Endodermal cell (in vitro differentiated cells): Measurements from ENCODE around the gene TFPI2. TPM values are rescaled to one million over a fixed set of nuclear protein-coding genes. Genes with fewer than 3 reads are reported as not detected.

Experiments used
- DNase-seq: peaks from one replicate; pipeline ENCODE4 v3.0.0-alpha.2; 2017
- H3K27ac ChIP-seq: 2 replicates; pipeline ENCODE4 v1.5.1; 2013; ENCODE audit warnings: mild to moderate bottlenecking, low read depth, low read length, moderate library complexity
- H3K27me3 ChIP-seq: 2 replicates; pipeline ENCODE4 v1.6.1; 2013; ENCODE audit warnings: mild to moderate bottlenecking, low read length, moderate library complexity; ENCODE audit not compliant: insufficient read depth, control insufficient read depth, poor library complexity, severe bottlenecking
- H3K36me3 ChIP-seq: 2 replicates; pipeline ENCODE4 v1.7.0; 2013; ENCODE audit warnings: mild to moderate bottlenecking, low read length, moderate library complexity; ENCODE audit not compliant: control insufficient read depth, insufficient read depth
- H3K4me1 ChIP-seq: one replicate; pipeline ENCODE4 v1.7.0; 2013; ENCODE audit warnings: low read length; ENCODE audit not compliant: control insufficient read depth, insufficient read depth
- H3K4me3 ChIP-seq: 2 replicates; pipeline ENCODE4 v1.5.1; 2013; ENCODE audit warnings: mild to moderate bottlenecking, low read length, moderate library complexity
- H3K9ac ChIP-seq: 2 replicates; pipeline ENCODE4 v1.6.1; 2013; ENCODE audit warnings: mild to moderate bottlenecking, low read length, moderate library complexity; ENCODE audit not compliant: poor library complexity, severe bottlenecking; ENCODE audit errors: extremely low read depth
- H3K9me3 ChIP-seq: 2 replicates; pipeline ENCODE4 v1.6.1; 2013; ENCODE audit warnings: mild to moderate bottlenecking, low read length, moderate library complexity; ENCODE audit not compliant: control insufficient read depth
- H3K27ac Mint-ChIP-seq: 2 replicates; pipeline ENCODE4 v1.8.0; 2020; ENCODE audit warnings: mixed read lengths
- H3K27me3 Mint-ChIP-seq: 2 replicates; pipeline ENCODE4 v1.8.0; 2021; ENCODE audit warnings: mild to moderate bottlenecking, mixed read lengths; ENCODE audit not compliant: insufficient read depth
- H3K36me3 Mint-ChIP-seq: 2 replicates; pipeline ENCODE4 v1.8.0; 2020; ENCODE audit warnings: low read depth, mixed read lengths
- H3K4me1 Mint-ChIP-seq: 2 replicates; pipeline ENCODE4 v1.8.0; 2020; ENCODE audit warnings: mixed read lengths
- H3K4me3 Mint-ChIP-seq: 2 replicates; pipeline ENCODE4 v1.8.0; 2020; ENCODE audit warnings: mild to moderate bottlenecking, moderate library complexity, mixed read lengths
- H3K9me3 Mint-ChIP-seq: 2 replicates; pipeline ENCODE4 v1.8.0; 2020; ENCODE audit warnings: mild to moderate bottlenecking, mixed read lengths
- CTCF ChIP-seq: fragments of 200-600 bp; sonication (generic); conservative IDR thresholded peaks from 2 replicates; pipeline ENCODE4 v1.5.0; 2021; ENCODE audit warnings: antibody characterized with exemption, mild to moderate bottlenecking
- WGBS, 2 experiments: methylation state at CpG; one replicate each; pipeline versions ENCODE4 v1.1.5 to v1.1.7; 2013; ENCODE audit warnings: missing lambda C conversion rate in 2 of 2, mixed read lengths in 1 of 2; ENCODE audit not compliant: insufficient coverage in 1 of 2, insufficient read length in 1 of 2; 5-methylcytosine and 5-hydroxymethylcytosine counted together
- total RNA-seq, 2 donors: library from RNA; stranded (reverse); fragmentation: NEBNext Ultra II Directional in 1 of 2; extraction: Animal tissue kit (Norgen Biotek cat#: 25700) in 1 of 2; gene quantifications; 2 replicates in 1 of 2; 3 replicates in 1 of 2; pipeline ENCODE4 v1.2.1, GENCODE V29; 2021

Gene TFPI2
- total RNA-seq, 2 donors from 2014 or later, result 2.3 to 3.1 TPM

- H3K4me3 ChIP-seq, result no peak overlapping the region
- no peaks in the 10 kb centered on the region for H3K4me1 ChIP-seq
- no peaks in the 10 kb centered on the region for H3K27me3 ChIP-seq
- peaks cover 9% of the 10 kb centered on the region for H3K9me3 ChIP-seq
- H3K9ac ChIP-seq, result no peak overlapping the region
- DNase-seq, result no peak
- Mint-ChIP-seq H3K27me3 (peaks cover 2% of the 10 kb centered on the region), H3K4me1 (no peaks in the 10 kb centered on the region), H3K9me3 (peaks cover 7% of the 10 kb centered on the region), H3K4me3 (no peak overlapping the region), H3K27ac (no peak overlapping the region), H3K36me3 (no peaks in the 10 kb centered on the region)
- no peak overlapping the region for H3K27ac ChIP-seq
- no peaks in the 10 kb centered on the region for H3K36me3 ChIP-seq
- no peak for TF ChIP-seq CTCF
Measured at GRCh38 chr7:93882468-93882867, 8.1 kb downstream of the TFPI2 start.

DNA sequence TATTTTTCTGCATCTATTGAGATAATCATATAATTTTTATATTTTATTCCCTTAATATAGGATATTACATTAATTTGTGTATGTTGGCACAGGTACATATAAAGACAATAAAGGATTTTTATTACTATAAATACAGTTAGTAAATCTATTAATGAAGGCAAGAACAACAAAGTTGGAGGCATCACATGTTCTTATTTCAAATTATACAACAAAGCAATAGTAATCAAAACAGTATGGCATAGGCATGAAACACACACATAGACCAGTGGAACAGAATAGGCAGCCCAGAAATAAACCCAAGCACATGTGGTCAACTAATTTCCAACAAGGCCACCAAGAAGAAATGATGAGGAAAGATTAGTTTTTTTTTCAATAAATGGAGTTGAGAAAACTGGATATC lies 11.2 kb downstream of the TFPI2 start:
- Mint-ChIP-seq H3K4me1 (no peaks in the 10 kb centered on the region), H3K27me3 (peaks cover 2% of the 10 kb centered on the region), H3K9me3 (peaks cover 7% of the 10 kb centered on the region), H3K36me3 (no peaks in the 10 kb centered on the region), H3K4me3 (no peak overlapping the region), H3K27ac (no peak overlapping the region)
- no peak for TF ChIP-seq CTCF
- H3K4me1 ChIP-seq, result no peaks in the 10 kb centered on the region
- peaks cover 13% of the 10 kb centered on the region for H3K9me3 ChIP-seq
- no peak overlapping the region for H3K27ac ChIP-seq
- H3K27me3 ChIP-seq, result no peaks in the 10 kb centered on the region
- DNase-seq, result no peak
- H3K4me3 ChIP-seq, result no peak overlapping the region
- H3K9ac ChIP-seq, result no peak overlapping the region
- no peaks in the 10 kb centered on the region for H3K36me3 ChIP-seq

DNA sequence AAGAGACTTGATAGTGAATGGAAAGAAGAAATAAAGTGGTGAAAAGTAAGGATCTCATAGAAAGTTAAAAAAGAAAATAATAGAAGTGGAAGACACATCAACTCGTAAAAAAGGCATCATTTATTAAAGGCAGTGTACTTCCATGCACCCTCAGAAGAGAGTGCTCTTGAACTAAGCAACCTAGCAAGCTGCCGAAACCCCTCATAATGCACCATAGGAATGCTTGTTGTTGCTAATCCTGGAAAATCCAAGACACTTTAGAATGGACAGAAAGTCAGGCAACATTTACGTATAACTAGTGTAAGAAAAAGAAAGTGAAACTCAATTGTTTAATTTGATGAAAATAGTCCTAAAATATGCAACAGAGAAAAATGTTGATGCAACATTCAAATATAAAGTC lies 12.8 kb downstream of the TFPI2 start:
- TF ChIP-seq CTCF, result no peak
- Histone ChIP-seq H3K4me1 (no peaks in the 10 kb centered on the region), H3K9ac (no peak overlapping the region), H3K4me3 (no peak overlapping the region), H3K27ac (no peak overlapping the region), H3K36me3 (no peaks in the 10 kb centered on the region), H3K27me3 (no peaks in the 10 kb centered on the region), H3K9me3 (peaks cover 17% of the 10 kb centered on the region)
- Mint-ChIP-seq H3K4me3 (no peak overlapping the region), H3K4me1 (no peaks in the 10 kb centered on the region), H3K27me3 (peaks cover 2% of the 10 kb centered on the region), H3K27ac (no peak overlapping the region), H3K9me3 (peaks cover 14% of the 10 kb centered on the region), H3K36me3 (no peaks in the 10 kb centered on the region)
- 97 to 100% methylated on average over 1 to 3 of the region's 3 CpGs for WGBS, 2 experiments
- no peak for DNase-seq
